OCI-LY1 (cell line): ENCODE data around the gene SUCO.

ENCODE experiments used
- H2AFZ ChIP-seq: fragments of 200-600 bp; sonication (generic), shearing (Covaris generic); 2 replicates; pipeline ENCODE4 v1.6.0; 2014; ENCODE audit warnings: antibody characterized with exemption, mild to moderate bottlenecking, low read length
- H3F3A ChIP-seq: fragments of 200-600 bp; sonication (generic), shearing (Covaris generic); 2 replicates; pipeline ENCODE4 v1.6.0; 2014; ENCODE audit warnings: mild to moderate bottlenecking, antibody characterized with exemption, low read length, moderate library complexity; ENCODE audit not compliant: insufficient read depth
- H3K27ac ChIP-seq: fragments of 200-600 bp; sonication (generic); 2 replicates; pipeline ENCODE4 v1.5.1; 2014; ENCODE audit warnings: low read length, mixed run types, mild to moderate bottlenecking, low read depth; ENCODE audit not compliant: poor library complexity, severe bottlenecking
- H3K27me3 ChIP-seq: fragments of 200-600 bp; sonication (generic); 2 replicates; pipeline ENCODE4 v1.6.0; 2014; ENCODE audit warnings: antibody characterized with exemption, mild to moderate bottlenecking, low read length, moderate library complexity; ENCODE audit not compliant: insufficient read depth
- H3K36me3 ChIP-seq: fragments of 200-600 bp; sonication (generic); 2 replicates; pipeline ENCODE4 v1.6.1; 2014; ENCODE audit warnings: mild to moderate bottlenecking, antibody characterized with exemption, low read length, moderate library complexity, mixed read lengths; ENCODE audit not compliant: insufficient read depth
- H3K4me1 ChIP-seq: fragments of 200-600 bp; sonication (generic); 2 replicates; pipeline ENCODE4 v1.5.1; 2014; ENCODE audit warnings: mild to moderate bottlenecking, low read length, moderate library complexity; ENCODE audit not compliant: insufficient read depth, severe bottlenecking
- H3K4me2 ChIP-seq: fragments of 200-600 bp; sonication (generic), shearing (Covaris generic); 2 replicates; pipeline ENCODE4 v1.6.1; 2014; ENCODE audit warnings: low read length
- H3K4me3 ChIP-seq: fragments of 200-600 bp; sonication (generic); 2 replicates; pipeline ENCODE4 v1.5.1; 2014; ENCODE audit warnings: low read length, low read depth, mild to moderate bottlenecking, mixed read lengths; ENCODE audit not compliant: poor library complexity, severe bottlenecking
- H3K79me2 ChIP-seq: fragments of 200-600 bp; shearing (Covaris generic); 2 replicates; pipeline ENCODE4 v1.6.1; 2016; ENCODE audit warnings: mixed run types, low read length, mixed read lengths; ENCODE audit not compliant: insufficient read depth
- H3K9ac ChIP-seq: fragments of 200-600 bp; sonication (generic), shearing (Covaris generic); 2 replicates; pipeline ENCODE4 v1.6.1; 2014; ENCODE audit warnings: mild to moderate bottlenecking, low read length, mixed read lengths
- H3K9me2 ChIP-seq: fragments of 200-600 bp; sonication (generic), shearing (Covaris generic); 2 replicates; pipeline ENCODE4 v1.6.1; 2014; ENCODE audit warnings: low read depth, mild to moderate bottlenecking, low read length, mixed read lengths
- H3K9me3 ChIP-seq: fragments of 200-600 bp; shearing (Covaris generic); 2 replicates; pipeline ENCODE4 v1.6.1; 2014; ENCODE audit warnings: low read length, mixed read lengths
- H4K20me1 ChIP-seq: fragments of 200-600 bp; sonication (generic), shearing (Covaris generic); 2 replicates; pipeline ENCODE4 v1.6.0; 2016; ENCODE audit warnings: mild to moderate bottlenecking, low read length; ENCODE audit not compliant: insufficient read depth
- CTCF ChIP-seq: fragments of 200-600 bp; sonication (generic), shearing (Covaris generic); IDR thresholded peaks from 2 replicates; pipeline ENCODE4 v1.5.1; 2017; ENCODE audit warnings: mild to moderate bottlenecking, antibody characterized with exemption, low read length, moderate library complexity, mixed read lengths
- EZH2 ChIP-seq: fragments of 200-600 bp; sonication (generic), shearing (Covaris generic); IDR thresholded peaks from 2 replicates; pipeline ENCODE4 v1.8.0; 2017; ENCODE audit warnings: borderline replicate concordance, mixed run types, mild to moderate bottlenecking, antibody characterized with exemption, low read length, moderate library complexity, mixed read lengths

Gene SUCO

GRCh38 chr1:172549621-172550280 is 16.8 kb downstream of the SUCO start:
- no peaks in the 10 kb centered on the region for H3K9me2 ChIP-seq
- H3K4me2 ChIP-seq, result no peak overlapping the region
- H3K36me3 ChIP-seq, result 0 out of 2 replicates have a peak, but pooled peaks cover 7% of the 10 kb centered on the region
- no peaks in the 10 kb centered on the region for H3K9me3 ChIP-seq
- peaks cover 14% of the 10 kb centered on the region for H3K4me1 ChIP-seq
- H3K9ac ChIP-seq, result no peak overlapping the region
- H3K4me3 ChIP-seq, result no peak overlapping the region
- TF ChIP-seq CTCF, result no peak
- no peak overlapping the region for H3K27ac ChIP-seq
- peaks cover 72% of the 10 kb centered on the region for H3K79me2 ChIP-seq
- H4K20me1 ChIP-seq, result no peaks in the 10 kb centered on the region
- no peak overlapping the region for H2AFZ ChIP-seq
- no peaks in the 10 kb centered on the region for H3K27me3 ChIP-seq
- no peaks in the 10 kb centered on the region for H3F3A ChIP-seq

- H3K27ac ChIP-seq, result no peak overlapping the region
- no peak overlapping the region for H3K9ac ChIP-seq
- H4K20me1 ChIP-seq, result no peaks in the 10 kb centered on the region
- H3F3A ChIP-seq, result no peaks in the 10 kb centered on the region
- H3K4me3 ChIP-seq, result no peak overlapping the region
- H3K9me3 ChIP-seq, result no peaks in the 10 kb centered on the region
- H2AFZ ChIP-seq, result no peak overlapping the region
- TF ChIP-seq CTCF (no peak), EZH2 (no peak)
- no peak overlapping the region for H3K4me2 ChIP-seq
- peaks cover 5% of the 10 kb centered on the region for H3K4me1 ChIP-seq
- H3K9me2 ChIP-seq, result no peaks in the 10 kb centered on the region
- peaks cover 15% of the 10 kb centered on the region for H3K36me3 ChIP-seq
- peaks cover 59% of the 10 kb centered on the region for H3K79me2 ChIP-seq
- H3K27me3 ChIP-seq, result no peaks in the 10 kb centered on the region
These were observed 18.3 kb downstream of the SUCO start for GRCh38 chr1:172551279-172551678.

DNA sequence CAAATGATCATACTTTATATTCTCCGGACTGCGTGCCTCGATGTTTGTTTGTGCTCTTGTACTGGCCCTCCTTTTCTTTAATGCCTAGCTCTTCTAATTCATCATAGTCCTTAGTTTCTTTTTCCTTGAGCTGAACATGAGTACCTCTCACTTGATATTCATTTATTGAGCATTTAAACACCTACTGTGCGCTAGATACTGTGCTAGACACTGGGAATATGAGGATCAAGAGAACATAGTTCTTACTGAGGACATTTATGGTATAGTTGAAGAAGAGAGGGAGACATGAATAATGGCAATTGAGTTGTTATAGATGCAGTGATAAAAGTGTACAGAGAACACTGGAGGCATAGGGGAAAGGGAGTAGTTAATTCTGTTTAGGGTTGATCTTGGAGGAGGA is 22.0 kb downstream of the SUCO start:
- H3K4me3 ChIP-seq, result no peak overlapping the region
- no peaks in the 10 kb centered on the region for H3K9me3 ChIP-seq
- TF ChIP-seq EZH2 (no peak), CTCF (no peak)
- no peaks in the 10 kb centered on the region for H3F3A ChIP-seq
- H3K79me2 ChIP-seq, result peaks cover 26% of the 10 kb centered on the region
- H3K9me2 ChIP-seq, result no peaks in the 10 kb centered on the region
- H3K27me3 ChIP-seq, result no peaks in the 10 kb centered on the region
- H3K36me3 ChIP-seq, result peaks cover 51% of the 10 kb centered on the region
- no peaks in the 10 kb centered on the region for H4K20me1 ChIP-seq
- H3K4me2 ChIP-seq, result no peak overlapping the region
- H3K9ac ChIP-seq, result no peak overlapping the region
- no peak overlapping the region for H2AFZ ChIP-seq
- peaks cover 5% of the 10 kb centered on the region for H3K4me1 ChIP-seq
- H3K27ac ChIP-seq, result no peak overlapping the region
